Measurements from ENCODE around the gene MGST1. TPM values are rescaled to one million over a fixed set of nuclear protein-coding genes. Genes with fewer than 3 reads are reported as not detected.

MGST1 gene
- total RNA-seq, 4 donors from 2014 or later = 84.3 to 205 (median 134) TPM

DNA sequence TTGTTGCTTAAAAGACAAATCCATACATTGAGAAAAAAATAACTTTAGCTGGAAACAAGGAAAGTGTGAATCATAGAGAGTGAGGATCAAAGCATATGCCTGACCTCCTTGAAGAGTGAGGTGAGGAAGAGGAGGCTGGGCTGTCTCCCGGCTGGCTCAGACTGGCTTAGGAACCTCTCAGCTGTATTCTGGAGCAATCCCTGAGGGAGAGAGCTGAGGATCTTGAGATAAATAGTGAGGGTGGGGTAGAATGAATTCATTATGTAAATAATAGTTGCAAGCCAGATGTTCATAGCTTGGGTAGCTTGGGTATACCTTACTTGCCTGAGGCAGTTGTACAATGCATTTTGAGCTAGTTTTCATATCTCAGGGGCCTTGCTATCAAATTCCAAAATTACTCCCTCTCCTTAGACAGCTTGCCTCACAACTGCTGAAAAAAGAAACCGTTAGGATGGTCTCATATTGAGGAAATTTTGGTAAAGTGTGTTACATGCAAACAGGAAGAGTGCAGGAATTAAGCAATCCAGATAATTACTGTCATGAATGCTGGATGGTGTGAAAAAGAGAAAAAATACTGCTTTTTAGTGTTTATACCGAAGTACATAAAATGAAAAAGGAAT, 39.5 kb upstream of the MGST1 start:
- Histone ChIP-seq H3K4me1 (no peaks in the 10 kb centered on the region), H3K36me3 (no peaks in the 10 kb centered on the region), H3K27me3 (no peaks in the 10 kb centered on the region), H3K27ac (no peak overlapping the region), H3K9me3 (peaks cover 0 to 18% (median 0%) of the 10 kb centered on the region in 3 donors), H3K4me3 (no peak overlapping the region)
- 35 to 49% methylated on average over 3 of the region's 3 CpGs for WGBS, 2 donors
- TF ChIP-seq POLR2A (IDR thresholded peaks at IDR 0.05) = no peak
- TF ChIP-seq, protein P1, sequence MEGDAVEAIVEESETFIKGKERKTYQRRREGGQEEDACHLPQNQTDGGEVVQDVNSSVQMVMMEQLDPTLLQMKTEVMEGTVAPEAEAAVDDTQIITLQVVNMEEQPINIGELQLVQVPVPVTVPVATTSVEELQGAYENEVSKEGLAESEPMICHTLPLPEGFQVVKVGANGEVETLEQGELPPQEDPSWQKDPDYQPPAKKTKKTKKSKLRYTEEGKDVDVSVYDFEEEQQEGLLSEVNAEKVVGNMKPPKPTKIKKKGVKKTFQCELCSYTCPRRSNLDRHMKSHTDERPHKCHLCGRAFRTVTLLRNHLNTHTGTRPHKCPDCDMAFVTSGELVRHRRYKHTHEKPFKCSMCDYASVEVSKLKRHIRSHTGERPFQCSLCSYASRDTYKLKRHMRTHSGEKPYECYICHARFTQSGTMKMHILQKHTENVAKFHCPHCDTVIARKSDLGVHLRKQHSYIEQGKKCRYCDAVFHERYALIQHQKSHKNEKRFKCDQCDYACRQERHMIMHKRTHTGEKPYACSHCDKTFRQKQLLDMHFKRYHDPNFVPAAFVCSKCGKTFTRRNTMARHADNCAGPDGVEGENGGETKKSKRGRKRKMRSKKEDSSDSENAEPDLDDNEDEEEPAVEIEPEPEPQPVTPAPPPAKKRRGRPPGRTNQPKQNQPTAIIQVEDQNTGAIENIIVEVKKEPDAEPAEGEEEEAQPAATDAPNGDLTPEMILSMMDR (IDR thresholded peaks at IDR 0.05) = no peak
- no peak for DNase-seq
- intact Hi-C loops (cut with DNase I) = no loop called here

DNA sequence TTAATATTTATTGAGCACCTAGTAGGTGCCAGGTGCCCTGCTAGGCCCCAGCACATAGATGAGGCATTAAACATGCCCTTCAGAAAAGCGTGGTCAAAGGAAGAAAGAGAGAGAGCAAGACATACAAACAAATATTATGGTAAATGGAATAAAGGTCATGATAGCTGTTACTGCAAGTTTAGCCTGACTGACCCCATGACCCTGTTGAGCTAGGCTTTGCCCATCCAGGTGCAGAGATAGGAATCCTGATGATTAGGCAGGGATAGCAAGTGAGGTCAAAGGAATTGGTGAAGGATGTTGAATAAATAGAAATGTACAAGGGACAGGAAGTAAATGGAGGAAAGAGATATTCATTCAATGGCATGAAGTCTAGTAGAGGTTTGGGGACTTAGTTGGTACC, 36.5 kb upstream of the MGST1 start:
- Histone ChIP-seq H3K27ac (no peak overlapping the region), H3K4me3 (no peak overlapping the region), H3K9me3 (peaks cover 0 to 18% (median 0%) of the 10 kb centered on the region in 3 donors), H3K27me3 (no peaks in the 10 kb centered on the region), H3K36me3 (no peaks in the 10 kb centered on the region), H3K4me1 (no peaks in the 10 kb centered on the region)
- TF ChIP-seq, protein P1 (IDR thresholded peaks at IDR 0.05) = no peak
- TF ChIP-seq POLR2A (IDR thresholded peaks at IDR 0.05) = no peak
- DNase-seq = no peak
- WGBS, 2 donors = 40 to 67% methylated on average over 1 of the region's 1 CpG
- intact Hi-C loops (cut with DNase I) = no loop called here

DNA sequence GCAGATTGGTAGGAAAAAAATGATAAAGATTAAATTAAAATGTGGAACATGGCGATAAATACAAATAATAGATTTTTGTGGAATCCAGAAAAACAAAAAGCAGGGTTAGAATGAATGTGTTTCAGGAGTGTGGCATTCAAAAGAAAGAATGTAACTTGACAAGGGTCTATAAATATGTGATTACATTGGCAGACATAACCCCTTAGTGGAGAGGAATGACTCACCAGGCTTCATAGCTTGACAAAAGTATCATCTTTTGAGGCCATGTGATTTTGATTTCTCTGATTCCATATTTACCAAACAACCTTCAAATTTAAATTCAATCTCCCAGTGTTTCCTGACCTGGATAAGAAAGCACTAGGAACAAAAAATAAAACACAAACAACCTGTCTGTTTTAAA, 24.4 kb upstream of the MGST1 start:
- no peak for DNase-seq
- Histone ChIP-seq H3K27ac (no peak overlapping the region), H3K4me3 (no peak overlapping the region), H3K27me3 (no peaks in the 10 kb centered on the region), H3K36me3 (no peaks in the 10 kb centered on the region), H3K9me3 (no peaks in the 10 kb centered on the region), H3K4me1 (peaks cover 0 to 12% (median 0%) of the 10 kb centered on the region in 3 donors)
- intact Hi-C loops (cut with DNase I) = no loop called here
- 63 to 82% methylated on average over 1 of the region's 1 CpG for WGBS, 2 donors
- no peak for TF ChIP-seq POLR2A (IDR thresholded peaks at IDR 0.05)
- TF ChIP-seq, protein P1 (IDR thresholded peaks at IDR 0.05) = no peak

DNA sequence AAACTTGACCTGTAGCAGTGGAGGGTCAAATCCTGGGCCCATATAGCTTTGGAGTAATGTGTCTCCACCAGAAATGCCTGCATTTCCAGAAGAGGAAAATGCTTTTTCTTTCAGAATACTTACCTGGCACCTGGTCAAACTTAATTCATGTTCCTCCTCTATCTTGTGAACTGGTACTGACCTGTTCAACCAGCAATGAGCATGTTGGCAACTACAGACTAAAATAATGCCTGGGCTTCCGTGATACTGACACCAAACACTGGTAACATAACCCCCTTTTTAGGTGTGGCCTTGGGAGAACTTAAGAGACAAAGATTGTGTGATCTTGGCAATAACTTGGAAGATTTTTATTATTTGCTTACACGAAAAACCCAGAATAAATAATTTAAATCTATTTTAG, 23.8 kb upstream of the MGST1 start:
- intact Hi-C loops (cut with DNase I) = no loop called here
- DNase-seq = no peak
- TF ChIP-seq, protein P1 (IDR thresholded peaks at IDR 0.05) = no peak
- no peak for TF ChIP-seq POLR2A (IDR thresholded peaks at IDR 0.05)
- WGBS, 2 donors = 22 to 58% methylated on average over 2 of the region's 2 CpGs
- Histone ChIP-seq H3K4me1 (peaks cover 0 to 12% (median 0%) of the 10 kb centered on the region in 3 donors), H3K9me3 (no peaks in the 10 kb centered on the region), H3K27me3 (no peaks in the 10 kb centered on the region), H3K36me3 (no peaks in the 10 kb centered on the region), H3K4me3 (no peak overlapping the region), H3K27ac (no peak overlapping the region)

DNA sequence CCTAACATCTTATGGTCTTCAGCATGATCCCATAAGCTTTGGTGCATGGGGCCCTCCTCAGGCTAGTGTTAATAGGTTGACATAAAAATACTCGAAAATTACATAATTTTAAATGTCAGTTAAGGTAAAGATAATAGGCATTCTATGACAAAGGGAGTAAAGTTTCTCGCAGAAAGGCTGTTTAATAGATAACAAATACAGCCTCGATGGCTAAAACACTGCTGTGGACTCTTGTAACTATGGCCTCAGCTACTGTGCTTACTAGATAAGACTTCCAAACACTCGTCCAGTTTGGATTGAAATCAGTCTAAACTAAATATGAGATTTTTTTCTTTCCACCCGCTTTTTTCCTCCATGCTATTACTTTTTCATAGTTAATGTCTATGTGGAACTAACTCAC, 23.2 kb upstream of the MGST1 start:
- no peaks in the 10 kb centered on the region for H3K36me3 ChIP-seq
- no peak overlapping the region for H3K27ac ChIP-seq
- DNase-seq = no peak
- H3K27me3 ChIP-seq = no peaks in the 10 kb centered on the region
- peaks cover 0 to 12% (median 0%) of the 10 kb centered on the region in 3 donors for H3K4me1 ChIP-seq
- intact Hi-C loops (cut with DNase I) = no loop called here
- H3K9me3 ChIP-seq = no peaks in the 10 kb centered on the region
- TF ChIP-seq POLR2A (IDR thresholded peaks at IDR 0.05) = no peak
- TF ChIP-seq, protein P1 (IDR thresholded peaks at IDR 0.05) = no peak
- no peak overlapping the region for H3K4me3 ChIP-seq
- 65% methylated on average over 5 of the region's 5 CpGs for WGBS, 2 donors
